T-helper 1 cell treated with Interleukin-12 subunit alpha and Interleukin-12 subunit beta and Interleukin-4 antibody, amounts not matched to agents 30 ng/mL and 1 ng/mL, for 36 hours (primary cell): ENCODE results near the gene ZNF74. TPM values are rescaled to one million over a fixed set of nuclear protein-coding genes. Genes with fewer than 3 reads are reported as not detected.
"Not testable (repeated sequence)": the region's sequence is repeated elsewhere in the genome, so short reads cannot be mapped to it uniquely, and the experiment has no call there.

Source experiments
- intact Hi-C: fragments of 100-400 bp; cut with micrococcal nuclease; formaldehyde crosslinking; loops from one replicate; pipeline ENCODE4 v1.15.1; 2024
- total RNA-seq: library from RNA; stranded (reverse); gene quantifications from 2 replicates; pipeline ENCODE4 v1.2.3, GENCODE V29; 2022

Gene ZNF74
- total RNA-seq: 7.4 and 9.2 TPM in 2 replicates

- intact Hi-C loops: loop anchor here (1.0 to 5.0 kb wide), 2 partner anchors 35 to 72 kb away; partner anchors contain the start of gene DGCR6L
Measured at GRCh38 chr22:20393705-20394476, at the start of gene ZNF74. Gene ZNF74, plus strand, starts transcription at chr22:20394151. Its CDS starts 478 bp downstream, at chr22:20394629.

- intact Hi-C loops: not testable (repeated sequence)
Measured at GRCh38 chr22:20346553-20346952, 47.4 kb upstream of the ZNF74 start.

GRCh38 chr22:20352536-20352935, 41.4 kb upstream of the ZNF74 start:
- intact Hi-C loops: not testable (repeated sequence)

GRCh38 chr22:20354238-20354975, 39.5 kb upstream of the ZNF74 start:
- intact Hi-C loops: no loop called here

- intact Hi-C loops: not testable (repeated sequence)
Measured at GRCh38 chr22:20355939-20356636, 37.9 kb upstream of the ZNF74 start.

- intact Hi-C loops: not testable (repeated sequence)
Measured at GRCh38 chr22:20356906-20357305, 37.0 kb upstream of the ZNF74 start.

GRCh38 chr22:20357967-20358366, 36.0 kb upstream of the ZNF74 start:
- intact Hi-C loops: not testable (repeated sequence)

GRCh38 chr22:20358503-20359239, 35.3 kb upstream of the ZNF74 start:
- intact Hi-C loops: not testable (repeated sequence)

GRCh38 chr22:20360261-20360660, 33.7 kb upstream of the ZNF74 start:
- intact Hi-C loops: not testable (repeated sequence)

- intact Hi-C loops: not testable (repeated sequence)
Measured at GRCh38 chr22:20360866-20361751, 32.8 kb upstream of the ZNF74 start.

- intact Hi-C loops: not testable (repeated sequence)
Measured at GRCh38 chr22:20361752-20362229, 32.2 kb upstream of the ZNF74 start.

- intact Hi-C loops: not testable (repeated sequence)
Measured at GRCh38 chr22:20362403-20362802, 31.5 kb upstream of the ZNF74 start.

GRCh38 chr22:20364335-20365260, 29.4 kb upstream of the ZNF74 start:
- intact Hi-C loops: not testable (repeated sequence)

- intact Hi-C loops: not testable (repeated sequence)
Measured at GRCh38 chr22:20366841-20367240, 27.1 kb upstream of the ZNF74 start.

GRCh38 chr22:20368875-20369274, 25.1 kb upstream of the ZNF74 start:
- intact Hi-C loops: not testable (repeated sequence)

GRCh38 chr22:20371687-20372086, 22.3 kb upstream of the ZNF74 start:
- intact Hi-C loops: not testable (repeated sequence)

- intact Hi-C loops: not testable (repeated sequence)
Measured at GRCh38 chr22:20372406-20372854, 21.5 kb upstream of the ZNF74 start.

GRCh38 chr22:20373195-20373706, 20.7 kb upstream of the ZNF74 start:
- intact Hi-C loops: not testable (repeated sequence)
